GM18505 (cell line): Measurements from ENCODE around the gene RAI1.

Source experiments
- ATAC-seq: cut with Tn5 transposase; IDR thresholded peaks from one replicate; pipeline ENCODE4 v1.9.1; 2021; ENCODE audit not compliant: unreplicated experiment
- POLR2A ChIP-seq: IDR thresholded peaks from 4 replicates; pipeline ENCODE4 v1.6.1; 2011; ENCODE audit warnings: borderline replicate concordance; ENCODE audit not compliant: insufficient read depth, insufficient read length; ENCODE audit errors: extremely low read depth

The RAI1 gene

GRCh38 chr17:17714879-17715278 lies 33.6 kb downstream of the RAI1 start:
- no peak for ATAC-seq
- no peak for TF ChIP-seq POLR2A

- no peak for TF ChIP-seq POLR2A
Measured at GRCh38 chr17:17716837-17717523, 35.7 kb downstream of the RAI1 start.

GRCh38 chr17:17718251-17718650 lies 37.0 kb downstream of the RAI1 start:
- no peak for ATAC-seq
- TF ChIP-seq POLR2A, result no peak

More at GRCh38 chr17:17716837-17717523, 35.7 kb downstream of the RAI1 start:
- no peak for ATAC-seq

- no peak for TF ChIP-seq POLR2A
- ATAC-seq, result no peak
Measured at GRCh38 chr17:17719199-17719940, 38.1 kb downstream of the RAI1 start.

GRCh38 chr17:17719966-17720543 lies 38.8 kb downstream of the RAI1 start:
- ATAC-seq, result no peak
- no peak for TF ChIP-seq POLR2A

GRCh38 chr17:17721140-17721668 lies 39.9 kb downstream of the RAI1 start:
- no peak for ATAC-seq
- no peak for TF ChIP-seq POLR2A

GRCh38 chr17:17722081-17722905 lies 41.0 kb downstream of the RAI1 start:
- no peak for TF ChIP-seq POLR2A
- ATAC-seq, result no peak

GRCh38 chr17:17722906-17723353 lies 41.7 kb downstream of the RAI1 start:
- TF ChIP-seq POLR2A, result no peak
- no peak for ATAC-seq

- no peak for ATAC-seq
- no peak for TF ChIP-seq POLR2A
Measured at GRCh38 chr17:17723354-17724261, 42.4 kb downstream of the RAI1 start.

GRCh38 chr17:17724307-17725010 lies 43.2 kb downstream of the RAI1 start:
- ATAC-seq, result no peak

GRCh38 chr17:17725011-17725751 lies 43.9 kb downstream of the RAI1 start:
- no peak for TF ChIP-seq POLR2A
- no peak for ATAC-seq

More at GRCh38 chr17:17724307-17725010, 43.2 kb downstream of the RAI1 start:
- no peak for TF ChIP-seq POLR2A
